Lower leg skin (tissue), 4 donors: ENCODE measurements around the gene CLEC2L. TPM values are rescaled to one million over a fixed set of nuclear protein-coding genes. Genes with fewer than 3 reads are reported as not detected.

Experiments used
- DNase-seq, 2 donors: peaks; one replicate each; pipeline ENCODE4 v3.0.0-alpha.2; 2019; ENCODE audit warnings: low spot score in 2 of 2
- H3K4me3 ChIP-seq: fragments of 200-600 bp; sonication (generic); 2 replicates; pipeline ENCODE4 v1.5.1; 2017; ENCODE audit warnings: mild to moderate bottlenecking, low read depth; ENCODE audit not compliant: poor library complexity, severe bottlenecking
- CTCF ChIP-seq, 3 donors: fragments of 450-650 bp; IDR thresholded peaks; one replicate each; pipeline ENCODE4 v1.5.1; 2016; ENCODE audit warnings: antibody characterized with exemption in 3 of 3, mild to moderate bottlenecking in 3 of 3, moderate library complexity in 2 of 3
- POLR2A ChIP-seq, 2 donors: fragments of 450-650 bp; IDR thresholded peaks; one replicate each; pipeline ENCODE4 v1.6.1; 2016 to 2017; ENCODE audit warnings: antibody characterized with exemption in 2 of 2, mild to moderate bottlenecking in 1 of 2, moderate library complexity in 1 of 2
- WGBS, 2 donors: methylation state at CpG; one replicate each; pipeline ENCODE4 v1.1.5; 2018; 5-methylcytosine and 5-hydroxymethylcytosine counted together
- intact Hi-C: fragments of 100-400 bp; cut with DNase I; formaldehyde crosslinking; loops from one replicate; pipeline ENCODE4 v1.15.0; 2023; ENCODE audit warnings: low total_unique reads
- total RNA-seq, 4 donors: library from RNA; depleted of rRNA; stranded (reverse); fragments of >200 nt; gene quantifications; one replicate each; pipeline ENCODE4 v1.1.0, GENCODE V29; 2016

CLEC2L gene
- total RNA-seq, 4 donors from 2014 or later: not detected

- intact Hi-C loops: no loop called here
- H3K4me3 ChIP-seq: no peak overlapping the region
- no peak for TF ChIP-seq POLR2A (IDR thresholded peaks at IDR 0.05)
- TF ChIP-seq CTCF (IDR thresholded peaks at IDR 0.05): no peak
- DNase-seq: no peak
- WGBS, 2 donors: 94 to 95% methylated on average over 16 of the region's 16 CpGs
These were observed 51.3 kb downstream of the CLEC2L start for GRCh38 chr7:139574618-139575337.

- no peak for TF ChIP-seq POLR2A (IDR thresholded peaks at IDR 0.05)
- TF ChIP-seq CTCF (IDR thresholded peaks at IDR 0.05): no peak
- DNase-seq: no peak
- WGBS, 2 donors: 89 to 91% methylated on average over 6 of the region's 6 CpGs
- H3K4me3 ChIP-seq: no peak overlapping the region
- intact Hi-C loops: no loop called here
These were observed 51.8 kb downstream of the CLEC2L start for GRCh38 chr7:139575338-139575680.

- intact Hi-C loops: no loop called here
- 87 to 90% methylated on average over 11 of the region's 11 CpGs for WGBS, 2 donors
- peak in 1 of 2 donors; percentile 34 for DNase-seq
- no peak overlapping the region for H3K4me3 ChIP-seq
- TF ChIP-seq CTCF (IDR thresholded peaks at IDR 0.05) (no peak), POLR2A (IDR thresholded peaks at IDR 0.05) (no peak)
These were observed 52.9 kb downstream of the CLEC2L start for GRCh38 chr7:139576179-139576973.

GRCh38 chr7:139580435-139580834 is 57.0 kb downstream of the CLEC2L start:
- peak in 1 of 2 donors; percentile 50 for DNase-seq
- intact Hi-C loops: no loop called here
- H3K4me3 ChIP-seq: no peak overlapping the region
- 94 to 100% methylated on average over 3 of the region's 3 CpGs for WGBS, 2 donors
- TF ChIP-seq POLR2A (IDR thresholded peaks at IDR 0.05): no peak
- TF ChIP-seq CTCF (IDR thresholded peaks at IDR 0.05): no peak

- no peak overlapping the region for H3K4me3 ChIP-seq
- no peak for TF ChIP-seq POLR2A (IDR thresholded peaks at IDR 0.05)
- DNase-seq: peak in 1 of 2 donors; percentile 65
- WGBS, 2 donors: 91 to 92% methylated on average over 14 of the region's 14 CpGs
- intact Hi-C loops: no loop called here
These were observed 58.7 kb downstream of the CLEC2L start for GRCh38 chr7:139582130-139582650.

GRCh38 chr7:139582671-139583155 is 59.2 kb downstream of the CLEC2L start:
- intact Hi-C loops: no loop called here
- 95% methylated on average over 14 of the region's 14 CpGs for WGBS, 2 donors
- TF ChIP-seq POLR2A (IDR thresholded peaks at IDR 0.05): no peak
- no peak for TF ChIP-seq CTCF (IDR thresholded peaks at IDR 0.05)
- no peak overlapping the region for H3K4me3 ChIP-seq
- peak in 1 of 2 donors; percentile 70 for DNase-seq
